ENCODE measurements around the gene BCAS3.

The BCAS3 gene

DNA sequence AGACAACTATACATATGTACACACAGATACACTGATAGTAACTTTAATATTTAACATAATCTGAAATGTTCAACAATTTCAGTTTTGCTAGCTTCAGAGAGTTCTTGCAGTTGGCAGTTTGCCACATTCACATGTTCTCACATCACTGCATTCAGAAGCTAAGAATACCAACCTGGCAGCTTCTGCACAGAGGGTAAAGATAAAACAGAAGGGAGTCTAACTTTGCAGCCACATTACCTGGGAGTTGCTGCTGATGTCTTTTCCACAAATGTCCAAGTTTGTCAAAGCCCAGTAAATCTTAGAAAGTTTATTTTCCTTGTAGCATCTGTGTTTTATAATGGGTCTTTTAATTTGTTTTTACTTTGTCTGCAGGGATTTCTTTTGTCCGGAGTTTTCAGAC lies 332.0 kb downstream of the BCAS3 start (continued):
- TF ChIP-seq SNAI2 (CRISPR knock-in tag; IDR thresholded peaks at IDR 0.05): no peak
- TF ChIP-seq, protein P1, sequence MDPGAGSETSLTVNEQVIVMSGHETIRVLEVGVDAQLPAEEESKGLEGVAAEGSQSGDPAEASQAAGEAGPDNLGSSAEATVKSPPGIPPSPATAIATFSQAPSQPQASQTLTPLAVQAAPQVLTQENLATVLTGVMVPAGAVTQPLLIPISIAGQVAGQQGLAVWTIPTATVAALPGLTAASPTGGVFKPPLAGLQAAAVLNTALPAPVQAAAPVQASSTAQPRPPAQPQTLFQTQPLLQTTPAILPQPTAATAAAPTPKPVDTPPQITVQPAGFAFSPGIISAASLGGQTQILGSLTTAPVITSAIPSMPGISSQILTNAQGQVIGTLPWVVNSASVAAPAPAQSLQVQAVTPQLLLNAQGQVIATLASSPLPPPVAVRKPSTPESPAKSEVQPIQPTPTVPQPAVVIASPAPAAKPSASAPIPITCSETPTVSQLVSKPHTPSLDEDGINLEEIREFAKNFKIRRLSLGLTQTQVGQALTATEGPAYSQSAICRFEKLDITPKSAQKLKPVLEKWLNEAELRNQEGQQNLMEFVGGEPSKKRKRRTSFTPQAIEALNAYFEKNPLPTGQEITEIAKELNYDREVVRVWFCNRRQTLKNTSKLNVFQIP (CRISPR knock-in tag; IDR thresholded peaks at IDR 0.05; ENCODE audit: borderline replicate concordance, low read depth): 0 out of 2 replicates have a peak, but pooled peaks have one; percentile 45
- no peak for TF ChIP-seq ZNF8 (CRISPR knock-in tag; IDR thresholded peaks at IDR 0.05)

DNA sequence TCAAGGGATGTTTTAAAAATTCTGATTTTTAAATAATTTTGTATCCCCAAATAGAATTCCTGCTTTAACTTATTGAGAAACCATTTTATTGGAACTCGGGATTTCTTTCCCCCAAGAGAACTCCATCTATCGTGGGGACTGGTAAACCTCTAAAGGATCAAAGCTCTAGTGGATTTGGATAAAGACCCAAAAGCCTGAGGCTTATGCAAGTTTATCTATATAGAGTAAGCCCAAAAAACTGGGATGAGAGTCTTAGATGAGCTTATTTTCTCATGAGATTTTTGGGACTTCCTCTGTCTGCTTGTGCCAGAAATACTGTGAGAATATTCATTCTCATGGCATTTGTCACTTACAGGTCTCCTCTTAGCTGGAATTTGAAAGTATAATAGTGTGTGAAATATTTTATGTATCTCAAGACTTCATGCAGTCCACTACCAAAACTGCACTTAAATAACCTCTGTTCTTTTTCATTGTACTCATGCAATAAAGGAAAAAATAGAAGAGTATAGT lies 333.1 kb downstream of the BCAS3 start:
- no peak for TF ChIP-seq ZNF8 (CRISPR knock-in tag; IDR thresholded peaks at IDR 0.05)
- TF ChIP-seq, protein P1 (CRISPR knock-in tag; IDR thresholded peaks at IDR 0.05; ENCODE audit: borderline replicate concordance, low read depth): no peak
- no peak for TF ChIP-seq SNAI2 (CRISPR knock-in tag; IDR thresholded peaks at IDR 0.05)
- TF ChIP-seq, protein P2, sequence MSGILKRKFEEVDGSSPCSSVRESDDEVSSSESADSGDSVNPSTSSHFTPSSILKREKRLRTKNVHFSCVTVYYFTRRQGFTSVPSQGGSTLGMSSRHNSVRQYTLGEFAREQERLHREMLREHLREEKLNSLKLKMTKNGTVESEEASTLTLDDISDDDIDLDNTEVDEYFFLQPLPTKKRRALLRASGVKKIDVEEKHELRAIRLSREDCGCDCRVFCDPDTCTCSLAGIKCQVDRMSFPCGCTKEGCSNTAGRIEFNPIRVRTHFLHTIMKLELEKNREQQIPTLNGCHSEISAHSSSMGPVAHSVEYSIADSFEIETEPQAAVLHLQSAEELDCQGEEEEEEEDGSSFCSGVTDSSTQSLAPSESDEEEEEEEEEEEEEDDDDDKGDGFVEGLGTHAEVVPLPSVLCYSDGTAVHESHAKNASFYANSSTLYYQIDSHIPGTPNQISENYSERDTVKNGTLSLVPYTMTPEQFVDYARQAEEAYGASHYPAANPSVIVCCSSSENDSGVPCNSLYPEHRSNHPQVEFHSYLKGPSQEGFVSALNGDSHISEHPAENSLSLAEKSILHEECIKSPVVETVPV (CRISPR knock-in tag; IDR thresholded peaks at IDR 0.05): no peak
- TF ChIP-seq TOX (CRISPR knock-in tag; IDR thresholded peaks at IDR 0.05; ENCODE audit: borderline replicate concordance): no peak
- no peak for TF ChIP-seq ZNF565 (CRISPR knock-in tag; conservative IDR thresholded peaks at IDR 0.05; ENCODE audit: low read depth)
- no peak for TF ChIP-seq ZNF70 (CRISPR knock-in tag; IDR thresholded peaks at IDR 0.05)
- TF ChIP-seq, protein P3, sequence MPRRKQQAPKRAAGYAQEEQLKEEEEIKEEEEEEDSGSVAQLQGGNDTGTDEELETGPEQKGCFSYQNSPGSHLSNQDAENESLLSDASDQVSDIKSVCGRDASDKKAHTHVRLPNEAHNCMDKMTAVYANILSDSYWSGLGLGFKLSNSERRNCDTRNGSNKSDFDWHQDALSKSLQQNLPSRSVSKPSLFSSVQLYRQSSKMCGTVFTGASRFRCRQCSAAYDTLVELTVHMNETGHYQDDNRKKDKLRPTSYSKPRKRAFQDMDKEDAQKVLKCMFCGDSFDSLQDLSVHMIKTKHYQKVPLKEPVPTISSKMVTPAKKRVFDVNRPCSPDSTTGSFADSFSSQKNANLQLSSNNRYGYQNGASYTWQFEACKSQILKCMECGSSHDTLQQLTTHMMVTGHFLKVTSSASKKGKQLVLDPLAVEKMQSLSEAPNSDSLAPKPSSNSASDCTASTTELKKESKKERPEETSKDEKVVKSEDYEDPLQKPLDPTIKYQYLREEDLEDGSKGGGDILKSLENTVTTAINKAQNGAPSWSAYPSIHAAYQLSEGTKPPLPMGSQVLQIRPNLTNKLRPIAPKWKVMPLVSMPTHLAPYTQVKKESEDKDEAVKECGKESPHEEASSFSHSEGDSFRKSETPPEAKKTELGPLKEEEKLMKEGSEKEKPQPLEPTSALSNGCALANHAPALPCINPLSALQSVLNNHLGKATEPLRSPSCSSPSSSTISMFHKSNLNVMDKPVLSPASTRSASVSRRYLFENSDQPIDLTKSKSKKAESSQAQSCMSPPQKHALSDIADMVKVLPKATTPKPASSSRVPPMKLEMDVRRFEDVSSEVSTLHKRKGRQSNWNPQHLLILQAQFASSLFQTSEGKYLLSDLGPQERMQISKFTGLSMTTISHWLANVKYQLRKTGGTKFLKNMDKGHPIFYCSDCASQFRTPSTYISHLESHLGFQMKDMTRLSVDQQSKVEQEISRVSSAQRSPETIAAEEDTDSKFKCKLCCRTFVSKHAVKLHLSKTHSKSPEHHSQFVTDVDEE (CRISPR knock-in tag; IDR thresholded peaks at IDR 0.05): no peak
- no peak for TF ChIP-seq ESRRG (CRISPR knock-in tag; IDR thresholded peaks at IDR 0.05)
- TF ChIP-seq BACH2 (CRISPR knock-in tag; IDR thresholded peaks at IDR 0.05; ENCODE audit: borderline replicate concordance): no peak
- TF ChIP-seq, protein P4, sequence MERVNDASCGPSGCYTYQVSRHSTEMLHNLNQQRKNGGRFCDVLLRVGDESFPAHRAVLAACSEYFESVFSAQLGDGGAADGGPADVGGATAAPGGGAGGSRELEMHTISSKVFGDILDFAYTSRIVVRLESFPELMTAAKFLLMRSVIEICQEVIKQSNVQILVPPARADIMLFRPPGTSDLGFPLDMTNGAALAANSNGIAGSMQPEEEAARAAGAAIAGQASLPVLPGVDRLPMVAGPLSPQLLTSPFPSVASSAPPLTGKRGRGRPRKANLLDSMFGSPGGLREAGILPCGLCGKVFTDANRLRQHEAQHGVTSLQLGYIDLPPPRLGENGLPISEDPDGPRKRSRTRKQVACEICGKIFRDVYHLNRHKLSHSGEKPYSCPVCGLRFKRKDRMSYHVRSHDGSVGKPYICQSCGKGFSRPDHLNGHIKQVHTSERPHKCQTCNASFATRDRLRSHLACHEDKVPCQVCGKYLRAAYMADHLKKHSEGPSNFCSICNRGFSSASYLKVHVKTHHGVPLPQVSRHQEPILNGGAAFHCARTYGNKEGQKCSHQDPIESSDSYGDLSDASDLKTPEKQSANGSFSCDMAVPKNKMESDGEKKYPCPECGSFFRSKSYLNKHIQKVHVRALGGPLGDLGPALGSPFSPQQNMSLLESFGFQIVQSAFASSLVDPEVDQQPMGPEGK (CRISPR knock-in tag; IDR thresholded peaks at IDR 0.05; ENCODE audit: borderline replicate concordance): no peak
- TF ChIP-seq, protein P5, sequence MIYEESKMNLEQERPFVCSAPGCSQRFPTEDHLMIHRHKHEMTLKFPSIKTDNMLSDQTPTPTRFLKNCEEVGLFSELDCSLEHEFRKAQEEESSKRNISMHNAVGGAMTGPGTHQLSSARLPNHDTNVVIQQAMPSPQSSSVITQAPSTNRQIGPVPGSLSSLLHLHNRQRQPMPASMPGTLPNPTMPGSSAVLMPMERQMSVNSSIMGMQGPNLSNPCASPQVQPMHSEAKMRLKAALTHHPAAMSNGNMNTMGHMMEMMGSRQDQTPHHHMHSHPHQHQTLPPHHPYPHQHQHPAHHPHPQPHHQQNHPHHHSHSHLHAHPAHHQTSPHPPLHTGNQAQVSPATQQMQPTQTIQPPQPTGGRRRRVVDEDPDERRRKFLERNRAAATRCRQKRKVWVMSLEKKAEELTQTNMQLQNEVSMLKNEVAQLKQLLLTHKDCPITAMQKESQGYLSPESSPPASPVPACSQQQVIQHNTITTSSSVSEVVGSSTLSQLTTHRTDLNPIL (CRISPR knock-in tag; IDR thresholded peaks at IDR 0.05; ENCODE audit: low read depth): no peak
- no peak for TF ChIP-seq ZFP3 (CRISPR knock-in tag; IDR thresholded peaks at IDR 0.05)
- ATAC-seq: no peak

DNA sequence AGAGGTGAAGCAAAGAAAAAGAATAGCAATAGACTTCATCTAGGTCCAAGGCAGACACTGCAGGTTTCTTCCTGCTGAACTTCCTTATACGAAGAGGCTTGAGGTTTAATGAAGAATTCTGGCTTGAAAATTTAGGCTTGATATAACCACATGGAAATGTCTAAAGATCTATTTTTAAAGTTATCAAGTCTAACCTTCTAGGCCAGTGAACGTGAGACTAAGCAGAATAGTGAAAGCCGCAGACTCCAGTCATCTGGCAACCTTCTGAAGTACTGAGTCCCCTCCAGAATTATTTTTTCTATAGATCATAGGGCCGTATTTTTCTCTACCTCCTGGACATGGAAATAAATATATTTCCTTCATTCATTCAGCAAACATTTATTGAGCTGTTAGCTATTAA lies 333.6 kb downstream of the BCAS3 start:
- ATAC-seq: no peak
- no peak for TF ChIP-seq ZNF565 (CRISPR knock-in tag; conservative IDR thresholded peaks at IDR 0.05; ENCODE audit: low read depth)
- TF ChIP-seq, protein P1 (CRISPR knock-in tag; IDR thresholded peaks at IDR 0.05; ENCODE audit: borderline replicate concordance, low read depth): no peak
- TF ChIP-seq TCF4 (CRISPR knock-in tag; IDR thresholded peaks at IDR 0.05; ENCODE audit: borderline replicate concordance): no peak
- TF ChIP-seq ZC3H10 (CRISPR knock-in tag; IDR thresholded peaks at IDR 0.05): no peak
- TF ChIP-seq ZNF8 (CRISPR knock-in tag; IDR thresholded peaks at IDR 0.05): no peak
- TF ChIP-seq ISL1 (CRISPR knock-in tag; IDR thresholded peaks at IDR 0.05): no peak
- no peak for TF ChIP-seq ZFP30 (CRISPR knock-in tag; IDR thresholded peaks at IDR 0.05)
- TF ChIP-seq, protein P3 (CRISPR knock-in tag; IDR thresholded peaks at IDR 0.05): no peak
- no peak for TF ChIP-seq TOX (CRISPR knock-in tag; IDR thresholded peaks at IDR 0.05; ENCODE audit: borderline replicate concordance)
- TF ChIP-seq, protein P4 (CRISPR knock-in tag; IDR thresholded peaks at IDR 0.05; ENCODE audit: borderline replicate concordance): no peak
- TF ChIP-seq PPARA (CRISPR knock-in tag; IDR thresholded peaks at IDR 0.05; ENCODE audit: borderline replicate concordance): no peak
